ENCODE measurements around the gene GALK2.

DNA sequence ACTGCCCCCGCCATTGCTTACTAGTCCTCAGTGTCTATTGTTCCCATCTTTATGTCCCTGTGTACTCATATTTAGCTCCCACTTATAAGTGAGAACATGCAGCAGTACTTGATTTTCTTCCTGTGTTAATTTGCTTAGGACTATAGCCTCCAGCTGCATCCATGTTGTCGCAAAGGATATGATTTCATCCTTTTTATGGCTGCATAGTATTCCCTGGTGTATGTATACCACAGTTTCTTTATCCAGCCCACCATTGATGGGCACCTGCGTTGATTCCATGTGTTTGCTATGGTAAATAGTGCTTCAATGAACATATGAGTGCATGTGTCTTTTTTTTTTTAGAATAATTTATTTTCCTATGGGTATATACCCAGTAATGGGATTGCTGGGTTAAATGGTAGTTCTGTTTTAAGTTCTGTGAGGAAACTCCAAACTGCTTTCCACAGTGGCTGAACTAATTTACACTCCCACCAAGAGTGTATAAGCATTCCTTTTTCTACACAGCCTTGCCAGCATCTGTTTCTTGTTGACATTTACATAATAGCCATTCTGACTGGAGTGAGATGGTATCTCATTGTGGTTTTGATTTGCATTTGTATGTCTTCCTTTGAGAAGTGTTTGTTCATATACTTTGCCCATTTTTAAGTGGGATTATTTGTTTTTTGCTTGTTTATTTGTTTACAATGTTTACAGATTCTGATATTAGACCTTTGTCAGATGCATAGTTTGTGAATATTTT lies 53.7 kb downstream of the GALK2 start:
- TF ChIP-seq POLR2A (IDR thresholded peaks at IDR 0.05), result no peak
- TF ChIP-seq, protein P1, sequence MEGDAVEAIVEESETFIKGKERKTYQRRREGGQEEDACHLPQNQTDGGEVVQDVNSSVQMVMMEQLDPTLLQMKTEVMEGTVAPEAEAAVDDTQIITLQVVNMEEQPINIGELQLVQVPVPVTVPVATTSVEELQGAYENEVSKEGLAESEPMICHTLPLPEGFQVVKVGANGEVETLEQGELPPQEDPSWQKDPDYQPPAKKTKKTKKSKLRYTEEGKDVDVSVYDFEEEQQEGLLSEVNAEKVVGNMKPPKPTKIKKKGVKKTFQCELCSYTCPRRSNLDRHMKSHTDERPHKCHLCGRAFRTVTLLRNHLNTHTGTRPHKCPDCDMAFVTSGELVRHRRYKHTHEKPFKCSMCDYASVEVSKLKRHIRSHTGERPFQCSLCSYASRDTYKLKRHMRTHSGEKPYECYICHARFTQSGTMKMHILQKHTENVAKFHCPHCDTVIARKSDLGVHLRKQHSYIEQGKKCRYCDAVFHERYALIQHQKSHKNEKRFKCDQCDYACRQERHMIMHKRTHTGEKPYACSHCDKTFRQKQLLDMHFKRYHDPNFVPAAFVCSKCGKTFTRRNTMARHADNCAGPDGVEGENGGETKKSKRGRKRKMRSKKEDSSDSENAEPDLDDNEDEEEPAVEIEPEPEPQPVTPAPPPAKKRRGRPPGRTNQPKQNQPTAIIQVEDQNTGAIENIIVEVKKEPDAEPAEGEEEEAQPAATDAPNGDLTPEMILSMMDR (IDR thresholded peaks at IDR 0.05), result no peak
